Breast epithelium (tissue), 3 donors: ENCODE data around the gene SLC35F4.

Experiments used
- POLR2A ChIP-seq: fragments of 450-650 bp; IDR thresholded peaks from one replicate; pipeline ENCODE4 v1.6.1; 2016; ENCODE audit warnings: antibody characterized with exemption, mild to moderate bottlenecking, moderate library complexity
- POLR2AphosphoS5 ChIP-seq, 3 donors: sonication (generic); formaldehyde crosslinking; IDR thresholded peaks; one replicate each; pipeline ENCODE4 v1.6.1; 2017; ENCODE audit warnings: antibody characterized with exemption in 3 of 3

DNA sequence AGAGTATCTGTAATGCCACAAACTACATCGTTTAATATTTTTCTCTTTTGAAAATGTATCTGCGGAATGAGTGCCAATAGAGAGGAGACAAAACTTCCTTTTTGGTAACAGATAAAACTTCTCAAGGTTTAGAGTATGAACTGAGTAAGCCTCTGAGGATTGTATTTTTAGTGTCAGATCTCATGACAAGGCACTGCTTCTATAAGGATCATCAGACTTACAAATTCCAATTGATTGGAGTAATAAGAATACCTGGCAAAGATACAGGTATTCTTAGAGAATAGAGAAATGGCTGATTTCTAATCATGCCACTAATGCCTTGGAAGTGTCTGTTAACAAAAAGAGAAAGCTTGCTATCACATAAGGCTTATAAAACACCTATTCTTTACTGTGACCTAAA lies 45.3 kb downstream of the SLC35F4 start:
- TF ChIP-seq POLR2AphosphoS5 (IDR thresholded peaks at IDR 0.05) (no peak), POLR2A (no peak)
